ENCODE results near the gene DNAJC10.

DNAJC10 gene

GRCh38 chr2:182834293-182834692 is 118.2 kb downstream of the DNAJC10 start:
- Histone ChIP-seq H3K27me3 (ENCODE audit: insufficient read depth, low read depth) (no peaks in the 10 kb centered on the region), H3K4me1 (ENCODE audit: low read depth, poor library complexity, severe bottlenecking) (no peaks in the 10 kb centered on the region), H2AFZ (ENCODE audit: low read depth) (no peak overlapping the region), H3K27ac (no peak overlapping the region), H3K79me2 (ENCODE audit: insufficient read depth, low read depth) (no peaks in the 10 kb centered on the region), H3K9ac (no peak overlapping the region), H3K4me2 (no peak overlapping the region), H4K20me1 (ENCODE audit: insufficient read depth) (no peaks in the 10 kb centered on the region), H3K4me3 (IDR thresholded peaks at IDR 0.05; ENCODE audit: insufficient read depth, low read depth, low read length) (no peak overlapping the region), H3K36me3 (ENCODE audit: insufficient read depth) (no peaks in the 10 kb centered on the region)
- no peak for TF ChIP-seq CTCF (conservative IDR thresholded peaks at IDR 0.05; ENCODE audit: low read depth, low read length)

- Histone ChIP-seq H3K9ac (no peak overlapping the region), H3K27me3 (ENCODE audit: insufficient read depth, low read depth) (no peaks in the 10 kb centered on the region), H3K36me3 (ENCODE audit: insufficient read depth) (no peaks in the 10 kb centered on the region), H3K27ac (no peak overlapping the region), H3K4me2 (no peak overlapping the region), H3K79me2 (ENCODE audit: insufficient read depth, low read depth) (no peaks in the 10 kb centered on the region), H3K4me1 (ENCODE audit: low read depth, poor library complexity, severe bottlenecking) (no peaks in the 10 kb centered on the region), H3K4me3 (IDR thresholded peaks at IDR 0.05; ENCODE audit: insufficient read depth, low read depth, low read length) (no peak overlapping the region), H4K20me1 (ENCODE audit: insufficient read depth) (no peaks in the 10 kb centered on the region), H2AFZ (ENCODE audit: low read depth) (no peak overlapping the region)
- no peak for TF ChIP-seq CTCF (conservative IDR thresholded peaks at IDR 0.05; ENCODE audit: low read depth, low read length)
Observed at GRCh38 chr2:182836451-182836850, 120.4 kb downstream of the DNAJC10 start.

Measured in KMS-11 (cell line).